ENCODE data around the gene IDI2. TPM values are rescaled to one million over a fixed set of nuclear protein-coding genes. Genes with fewer than 3 reads are reported as not detected.
A peak's percentile ranks its signal among the peaks of the same experiment; 100 is the strongest.

The IDI2 gene
- total and polyA plus RNA-seq, 2 of the 13 experiments (the other 11 are each of a cell fraction or from before 2014, with no cell fraction given), result not detected

GRCh38 chr10:1048732-1049424 lies 23.2 kb upstream of the IDI2 start, which contains the start of gene IDI1 (continued):
- TF ChIP-seq, protein P1, sequence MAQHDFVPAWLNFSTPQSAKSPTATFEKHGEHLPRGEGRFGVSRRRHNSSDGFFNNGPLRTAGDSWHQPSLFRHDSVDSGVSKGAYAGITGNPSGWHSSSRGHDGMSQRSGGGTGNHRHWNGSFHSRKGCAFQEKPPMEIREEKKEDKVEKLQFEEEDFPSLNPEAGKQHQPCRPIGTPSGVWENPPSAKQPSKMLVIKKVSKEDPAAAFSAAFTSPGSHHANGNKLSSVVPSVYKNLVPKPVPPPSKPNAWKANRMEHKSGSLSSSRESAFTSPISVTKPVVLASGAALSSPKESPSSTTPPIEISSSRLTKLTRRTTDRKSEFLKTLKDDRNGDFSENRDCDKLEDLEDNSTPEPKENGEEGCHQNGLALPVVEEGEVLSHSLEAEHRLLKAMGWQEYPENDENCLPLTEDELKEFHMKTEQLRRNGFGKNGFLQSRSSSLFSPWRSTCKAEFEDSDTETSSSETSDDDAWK (CRISPR knock-in tag; IDR thresholded peaks at IDR 0.05), result no peak
- TF ChIP-seq ZNF562 (CRISPR knock-in tag; IDR thresholded peaks at IDR 0.05; ENCODE audit: borderline replicate concordance) (no peak), JARID2 (CRISPR knock-in tag; IDR thresholded peaks at IDR 0.05; ENCODE audit: insufficient replicate concordance) (peak; percentile 60), NR1H2 (CRISPR knock-in tag; IDR thresholded peaks at IDR 0.05; ENCODE audit: borderline replicate concordance, low read depth) (no peak; the same call in 1 of the 2 replicates), MXD4 (CRISPR knock-in tag; IDR thresholded peaks at IDR 0.05) (peak; percentile 82; the same call in 1 of the 2 replicates), GZF1 (CRISPR knock-in tag; IDR thresholded peaks at IDR 0.05) (no peak), ZNF510 (CRISPR knock-in tag; IDR thresholded peaks at IDR 0.05; ENCODE audit: low read depth) (0 out of 2 replicates have a peak, but pooled peaks have one; percentile 22), TCF7 (IDR thresholded peaks at IDR 0.05; ENCODE audit: low read depth) (peak; percentile 44; the same call in 1 of the 2 replicates), WIZ (CRISPR knock-in tag; IDR thresholded peaks at IDR 0.05) (peak; percentile 34; the same call in 1 of the 2 replicates), THAP8 (CRISPR knock-in tag; IDR thresholded peaks at IDR 0.05; ENCODE audit: borderline replicate concordance) (peak; percentile 78; the same call in 1 of the 2 replicates), YEATS4 (CRISPR knock-in tag; IDR thresholded peaks at IDR 0.05; ENCODE audit: borderline replicate concordance) (peak; percentile 86), JUND (CRISPR knock-in tag; IDR thresholded peaks at IDR 0.05) (no peak), ZNF207 (IDR thresholded peaks at IDR 0.05; ENCODE audit: borderline replicate concordance) (no peak), MXD1 (CRISPR knock-in tag; IDR thresholded peaks at IDR 0.05) (peak; percentile 86), CBX5 (CRISPR knock-in tag; IDR thresholded peaks at IDR 0.05; ENCODE audit: borderline replicate concordance) (peak; percentile 12; the same call in 1 of the 2 replicates), ZC3H13 (CRISPR knock-in tag; IDR thresholded peaks at IDR 0.05) (peak; percentile 79; the same call in 1 of the 2 replicates)
- TF ChIP-seq, protein P2, sequence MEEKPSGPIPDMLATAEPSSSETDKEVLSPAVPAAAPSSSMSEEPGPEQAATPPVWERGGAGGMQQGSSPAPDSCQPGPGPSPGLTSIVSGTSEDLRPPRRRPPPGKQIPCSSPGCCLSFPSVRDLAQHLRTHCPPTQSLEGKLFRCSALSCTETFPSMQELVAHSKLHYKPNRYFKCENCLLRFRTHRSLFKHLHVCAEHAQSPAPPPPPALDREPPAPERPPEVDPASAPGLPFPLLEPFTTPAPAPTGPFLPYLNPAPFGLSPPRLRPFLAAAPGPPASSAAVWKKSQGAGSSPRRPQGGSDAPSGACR (CRISPR knock-in tag; IDR thresholded peaks at IDR 0.05), result peak; percentile 76
- TF ChIP-seq, protein P3, sequence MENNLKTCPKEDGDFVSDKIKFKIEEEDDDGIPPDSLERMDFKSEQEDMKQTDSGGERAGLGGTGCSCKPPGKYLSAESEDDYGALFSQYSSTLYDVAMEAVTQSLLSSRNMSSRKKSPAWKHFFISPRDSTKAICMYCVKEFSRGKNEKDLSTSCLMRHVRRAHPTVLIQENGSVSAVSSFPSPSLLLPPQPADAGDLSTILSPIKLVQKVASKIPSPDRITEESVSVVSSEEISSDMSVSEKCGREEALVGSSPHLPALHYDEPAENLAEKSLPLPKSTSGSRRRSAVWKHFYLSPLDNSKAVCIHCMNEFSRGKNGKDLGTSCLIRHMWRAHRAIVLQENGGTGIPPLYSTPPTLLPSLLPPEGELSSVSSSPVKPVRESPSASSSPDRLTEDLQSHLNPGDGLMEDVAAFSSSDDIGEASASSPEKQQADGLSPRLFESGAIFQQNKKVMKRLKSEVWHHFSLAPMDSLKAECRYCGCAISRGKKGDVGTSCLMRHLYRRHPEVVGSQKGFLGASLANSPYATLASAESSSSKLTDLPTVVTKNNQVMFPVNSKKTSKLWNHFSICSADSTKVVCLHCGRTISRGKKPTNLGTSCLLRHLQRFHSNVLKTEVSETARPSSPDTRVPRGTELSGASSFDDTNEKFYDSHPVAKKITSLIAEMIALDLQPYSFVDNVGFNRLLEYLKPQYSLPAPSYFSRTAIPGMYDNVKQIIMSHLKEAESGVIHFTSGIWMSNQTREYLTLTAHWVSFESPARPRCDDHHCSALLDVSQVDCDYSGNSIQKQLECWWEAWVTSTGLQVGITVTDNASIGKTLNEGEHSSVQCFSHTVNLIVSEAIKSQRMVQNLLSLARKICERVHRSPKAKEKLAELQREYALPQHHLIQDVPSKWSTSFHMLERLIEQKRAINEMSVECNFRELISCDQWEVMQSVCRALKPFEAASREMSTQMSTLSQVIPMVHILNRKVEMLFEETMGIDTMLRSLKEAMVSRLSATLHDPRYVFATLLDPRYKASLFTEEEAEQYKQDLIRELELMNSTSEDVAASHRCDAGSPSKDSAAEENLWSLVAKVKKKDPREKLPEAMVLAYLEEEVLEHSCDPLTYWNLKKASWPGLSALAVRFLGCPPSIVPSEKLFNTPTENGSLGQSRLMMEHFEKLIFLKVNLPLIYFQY (CRISPR knock-in tag; IDR thresholded peaks at IDR 0.05; ENCODE audit: borderline replicate concordance), result no peak
- TF ChIP-seq, protein P4, sequence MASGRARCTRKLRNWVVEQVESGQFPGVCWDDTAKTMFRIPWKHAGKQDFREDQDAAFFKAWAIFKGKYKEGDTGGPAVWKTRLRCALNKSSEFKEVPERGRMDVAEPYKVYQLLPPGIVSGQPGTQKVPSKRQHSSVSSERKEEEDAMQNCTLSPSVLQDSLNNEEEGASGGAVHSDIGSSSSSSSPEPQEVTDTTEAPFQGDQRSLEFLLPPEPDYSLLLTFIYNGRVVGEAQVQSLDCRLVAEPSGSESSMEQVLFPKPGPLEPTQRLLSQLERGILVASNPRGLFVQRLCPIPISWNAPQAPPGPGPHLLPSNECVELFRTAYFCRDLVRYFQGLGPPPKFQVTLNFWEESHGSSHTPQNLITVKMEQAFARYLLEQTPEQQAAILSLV (CRISPR knock-in tag; IDR thresholded peaks at IDR 0.05; ENCODE audit: borderline replicate concordance), result peak; percentile 46; the same call in 1 of the 2 replicates
- TF ChIP-seq, protein P5, sequence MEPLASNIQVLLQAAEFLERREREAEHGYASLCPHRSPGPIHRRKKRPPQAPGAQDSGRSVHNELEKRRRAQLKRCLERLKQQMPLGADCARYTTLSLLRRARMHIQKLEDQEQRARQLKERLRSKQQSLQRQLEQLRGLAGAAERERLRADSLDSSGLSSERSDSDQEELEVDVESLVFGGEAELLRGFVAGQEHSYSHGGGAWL (CRISPR knock-in tag; IDR thresholded peaks at IDR 0.05), result peak; percentile 83; the same call in 1 of the 2 replicates
